GM06990 (cell line): ENCODE measurements around the gene MCL1.
A peak's percentile ranks its signal among the peaks of the same experiment; 100 is the strongest.
"Not testable (repeated sequence)": the region's sequence is repeated elsewhere in the genome, so short reads cannot be mapped to it uniquely, and the experiment has no call there.

Source experiments
- DNase-seq: peaks from one replicate; pipeline ENCODE4 v3.0.0-alpha.2; 2011; ENCODE audit not compliant: insufficient read length; ENCODE audit errors: extremely low read depth
- H3K27me3 ChIP-seq: replicated peaks from 2 replicates; pipeline ENCODE4 v1.6.0; 2011; ENCODE audit warnings: low read length; ENCODE audit not compliant: control insufficient read depth, insufficient read depth
- H3K36me3 ChIP-seq: 2 replicates; pipeline ENCODE4 v1.5.1; 2011; ENCODE audit warnings: low read length; ENCODE audit not compliant: control insufficient read depth, insufficient read depth
- H3K4me3 ChIP-seq: replicated peaks from 2 replicates; pipeline ENCODE4 v1.5.1; 2011; ENCODE audit warnings: low read depth, mild to moderate bottlenecking, control low read depth, low read length
- TF ChIP-seq, protein P1 (sequence below): IDR thresholded peaks from 2 replicates; pipeline ENCODE4 v1.5.1; 2011; ENCODE audit warnings: low read length, control low read depth, mild to moderate bottlenecking, inconsistent platforms; ENCODE audit not compliant: insufficient read depth, poor library complexity, severe bottlenecking

MCL1 gene

DNA sequence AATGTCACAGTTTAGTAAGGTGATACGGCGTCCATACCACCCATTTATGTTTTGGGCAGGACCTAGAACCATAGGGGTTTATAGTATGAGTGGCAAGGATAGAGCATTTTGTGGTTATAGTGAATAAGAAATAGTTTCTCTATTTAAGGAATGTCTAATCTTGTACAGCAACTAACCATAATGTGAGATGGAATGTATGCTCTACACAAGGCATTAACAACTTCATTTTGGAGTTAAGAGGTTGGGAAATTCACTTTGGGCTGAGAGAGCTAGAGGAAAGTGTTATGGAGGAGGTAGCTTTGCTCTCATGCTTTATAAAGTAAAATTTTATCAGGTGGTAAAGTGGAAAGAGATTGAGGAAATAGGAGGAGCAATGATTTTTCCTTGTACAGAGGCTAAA is 3.0 kb upstream of the MCL1 start:
- TF ChIP-seq, protein P1, sequence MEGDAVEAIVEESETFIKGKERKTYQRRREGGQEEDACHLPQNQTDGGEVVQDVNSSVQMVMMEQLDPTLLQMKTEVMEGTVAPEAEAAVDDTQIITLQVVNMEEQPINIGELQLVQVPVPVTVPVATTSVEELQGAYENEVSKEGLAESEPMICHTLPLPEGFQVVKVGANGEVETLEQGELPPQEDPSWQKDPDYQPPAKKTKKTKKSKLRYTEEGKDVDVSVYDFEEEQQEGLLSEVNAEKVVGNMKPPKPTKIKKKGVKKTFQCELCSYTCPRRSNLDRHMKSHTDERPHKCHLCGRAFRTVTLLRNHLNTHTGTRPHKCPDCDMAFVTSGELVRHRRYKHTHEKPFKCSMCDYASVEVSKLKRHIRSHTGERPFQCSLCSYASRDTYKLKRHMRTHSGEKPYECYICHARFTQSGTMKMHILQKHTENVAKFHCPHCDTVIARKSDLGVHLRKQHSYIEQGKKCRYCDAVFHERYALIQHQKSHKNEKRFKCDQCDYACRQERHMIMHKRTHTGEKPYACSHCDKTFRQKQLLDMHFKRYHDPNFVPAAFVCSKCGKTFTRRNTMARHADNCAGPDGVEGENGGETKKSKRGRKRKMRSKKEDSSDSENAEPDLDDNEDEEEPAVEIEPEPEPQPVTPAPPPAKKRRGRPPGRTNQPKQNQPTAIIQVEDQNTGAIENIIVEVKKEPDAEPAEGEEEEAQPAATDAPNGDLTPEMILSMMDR: no peak
- H3K27me3 ChIP-seq: no peaks in the 10 kb centered on the region
- no peak for DNase-seq
- H3K4me3 ChIP-seq: no peak overlapping the region
- H3K36me3 ChIP-seq: peaks cover 6% of the 10 kb centered on the region

DNA sequence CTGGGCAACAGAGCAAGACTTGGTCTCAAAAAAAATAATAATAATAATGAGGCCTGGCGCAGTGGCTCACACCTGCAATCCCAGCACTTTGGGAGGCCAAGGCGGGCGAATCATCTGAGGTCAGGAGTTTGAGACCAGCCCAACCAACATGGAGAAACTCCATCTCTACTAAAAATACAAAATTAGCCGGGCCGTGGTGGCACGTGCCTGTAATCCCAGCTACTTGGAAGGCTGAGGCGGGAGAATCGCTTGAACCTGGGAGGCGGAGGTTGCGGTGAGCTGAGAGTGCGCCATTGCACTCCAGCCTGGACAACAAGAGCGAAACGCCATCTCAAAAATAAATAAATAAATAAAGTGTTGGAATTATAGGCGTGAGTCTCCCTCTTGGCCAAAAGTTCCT is 2.6 kb upstream of the MCL1 start:
- H3K36me3 ChIP-seq, H3K4me3 ChIP-seq, H3K27me3 ChIP-seq, DNase-seq: not testable (repeated sequence)

GRCh38 chr1:150581437-150581836 is 2.0 kb upstream of the MCL1 start:
- peaks cover 12% of the 10 kb centered on the region for H3K36me3 ChIP-seq
- DNase-seq, H3K4me3 ChIP-seq, H3K27me3 ChIP-seq: not testable (repeated sequence)

DNA sequence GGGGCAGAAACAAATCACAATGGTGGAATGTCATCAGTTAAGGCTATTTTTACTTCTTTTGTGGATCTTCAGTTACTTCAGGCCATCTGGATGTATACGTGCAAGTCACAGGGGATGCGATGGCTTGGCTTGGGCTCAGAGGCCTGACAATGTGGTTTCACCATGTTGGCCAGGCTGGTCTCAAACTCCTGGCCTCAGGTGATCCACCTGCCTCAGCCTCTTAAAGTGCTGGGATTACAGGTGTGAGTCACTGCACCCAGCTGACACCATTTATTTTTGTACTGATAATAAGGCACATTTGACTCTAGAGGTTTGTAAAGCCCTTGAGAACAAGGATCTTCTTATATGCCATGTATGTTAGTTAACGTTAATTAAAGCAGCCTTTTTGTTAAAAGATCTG is 1.6 kb upstream of the MCL1 start:
- DNase-seq, H3K27me3 ChIP-seq, H3K4me3 ChIP-seq: not testable (repeated sequence)
- H3K36me3 ChIP-seq: peaks cover 12% of the 10 kb centered on the region

GRCh38 chr1:150579945-150580642 is 684 bp upstream of the MCL1 start:
- Histone ChIP-seq H3K27me3 (no peaks in the 10 kb centered on the region), H3K4me3 (peak overlapping the region; percentile 73), H3K36me3 (peaks cover 17% of the 10 kb centered on the region)
- TF ChIP-seq, protein P1: no peak
- DNase-seq: no peak

DNA sequence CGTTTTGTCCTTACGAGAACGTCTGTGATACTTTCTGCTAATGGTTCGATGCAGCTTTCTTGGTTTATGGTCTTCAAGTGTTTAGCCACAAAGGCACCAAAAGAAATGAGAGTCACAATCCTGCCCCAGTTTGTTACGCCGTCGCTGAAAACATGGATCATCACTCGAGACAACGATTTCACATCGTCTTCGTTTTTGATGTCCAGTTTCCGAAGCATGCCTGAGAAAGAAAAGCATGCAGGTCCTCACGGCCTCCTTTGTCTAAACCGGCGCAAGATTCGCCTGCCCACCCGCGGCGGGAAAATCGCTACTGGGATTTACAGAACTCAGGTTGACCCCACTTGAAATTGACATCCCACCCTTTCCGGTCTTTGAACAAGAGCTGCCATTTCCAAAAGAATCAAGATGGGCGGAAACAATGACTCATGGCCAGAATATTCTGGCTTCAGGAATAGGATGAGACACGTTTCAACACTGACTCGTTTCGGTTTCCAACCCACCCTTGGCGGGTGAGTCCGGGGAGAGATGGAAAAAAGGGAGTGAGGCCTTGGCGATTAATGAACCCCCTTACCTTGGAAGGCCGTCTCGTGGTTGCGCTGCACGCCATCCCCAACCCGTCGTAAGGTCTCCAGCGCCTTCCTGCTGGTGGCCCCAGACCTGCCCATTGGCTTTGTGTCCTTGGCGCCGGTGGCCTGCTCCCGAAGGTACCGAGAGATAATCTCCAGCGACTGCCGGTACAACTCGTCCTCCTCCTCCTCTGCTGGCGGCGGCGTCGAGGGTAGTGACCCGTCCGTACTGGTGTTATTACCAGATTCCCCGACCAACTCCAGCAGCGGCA is 919 bp downstream of the MCL1 start:
- Histone ChIP-seq H3K27me3 (no peaks in the 10 kb centered on the region), H3K4me3 (peak overlapping the region; percentile 100), H3K36me3 (peaks cover 24% of the 10 kb centered on the region)
- DNase-seq: peak; percentile 55
- TF ChIP-seq, protein P1: no peak

- peak overlapping the region; percentile 100 for H3K4me3 ChIP-seq
- TF ChIP-seq, protein P1: no peak
- DNase-seq: no peak
- H3K27me3 ChIP-seq: no peaks in the 10 kb centered on the region
- peaks cover 26% of the 10 kb centered on the region for H3K36me3 ChIP-seq
Measured at GRCh38 chr1:150577557-150578271, 1.7 kb downstream of the MCL1 start.
